ENCODE measurements around the gene LRP1-AS. TPM values are rescaled to one million over a fixed set of nuclear protein-coding genes. Genes with fewer than 3 reads are reported as not detected.

The LRP1-AS gene
- polyA plus RNA-seq, 12 donors = 0.41 to 1.5 (median 0.98) TPM; not detected in 3

DNA sequence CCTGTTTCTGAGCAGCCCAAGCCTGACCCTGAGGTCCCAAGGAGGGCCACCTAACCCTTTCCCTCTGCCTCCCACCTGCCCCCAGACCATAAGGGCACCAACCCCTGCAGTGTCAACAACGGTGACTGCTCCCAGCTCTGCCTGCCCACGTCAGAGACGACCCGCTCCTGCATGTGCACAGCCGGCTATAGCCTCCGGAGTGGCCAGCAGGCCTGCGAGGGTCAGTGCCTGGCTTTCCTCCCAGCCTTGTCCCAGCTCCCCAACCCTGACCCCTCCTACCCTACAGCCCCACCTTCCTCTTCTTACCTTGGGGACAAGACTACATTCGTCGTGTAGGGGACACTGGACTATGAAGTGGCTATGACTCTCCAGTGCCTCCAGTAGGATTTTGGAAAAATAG, 33.7 kb upstream of the LRP1-AS start:
- no peak for DNase-seq

DNA sequence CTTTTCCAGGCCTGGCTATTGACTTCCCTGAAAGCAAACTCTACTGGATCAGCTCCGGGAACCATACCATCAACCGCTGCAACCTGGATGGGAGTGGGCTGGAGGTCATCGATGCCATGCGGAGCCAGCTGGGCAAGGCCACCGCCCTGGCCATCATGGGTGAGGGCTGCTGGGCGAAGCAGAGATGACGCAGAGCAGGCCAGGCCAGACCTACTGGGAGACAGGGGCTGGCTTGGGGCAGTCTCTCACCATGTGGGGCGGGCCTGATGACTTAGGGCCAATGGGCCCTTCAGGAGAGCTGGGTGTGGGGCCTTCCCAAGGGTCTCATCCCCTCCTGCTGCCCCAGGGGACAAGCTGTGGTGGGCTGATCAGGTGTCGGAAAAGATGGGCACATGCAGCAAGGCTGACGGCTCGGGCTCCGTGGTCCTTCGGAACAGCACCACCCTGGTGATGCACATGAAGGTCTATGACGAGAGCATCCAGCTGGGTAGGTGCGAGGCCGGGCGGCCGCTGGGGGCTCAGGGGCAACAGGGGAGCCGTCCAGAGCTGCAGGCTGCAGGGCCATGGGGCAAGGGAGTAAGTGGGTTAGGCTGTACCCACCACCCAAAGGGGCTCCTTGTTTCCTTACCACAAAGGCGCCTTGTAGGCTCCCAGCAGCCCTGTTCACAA, 33.0 kb upstream of the LRP1-AS start:
- DNase-seq = no peak

DNA sequence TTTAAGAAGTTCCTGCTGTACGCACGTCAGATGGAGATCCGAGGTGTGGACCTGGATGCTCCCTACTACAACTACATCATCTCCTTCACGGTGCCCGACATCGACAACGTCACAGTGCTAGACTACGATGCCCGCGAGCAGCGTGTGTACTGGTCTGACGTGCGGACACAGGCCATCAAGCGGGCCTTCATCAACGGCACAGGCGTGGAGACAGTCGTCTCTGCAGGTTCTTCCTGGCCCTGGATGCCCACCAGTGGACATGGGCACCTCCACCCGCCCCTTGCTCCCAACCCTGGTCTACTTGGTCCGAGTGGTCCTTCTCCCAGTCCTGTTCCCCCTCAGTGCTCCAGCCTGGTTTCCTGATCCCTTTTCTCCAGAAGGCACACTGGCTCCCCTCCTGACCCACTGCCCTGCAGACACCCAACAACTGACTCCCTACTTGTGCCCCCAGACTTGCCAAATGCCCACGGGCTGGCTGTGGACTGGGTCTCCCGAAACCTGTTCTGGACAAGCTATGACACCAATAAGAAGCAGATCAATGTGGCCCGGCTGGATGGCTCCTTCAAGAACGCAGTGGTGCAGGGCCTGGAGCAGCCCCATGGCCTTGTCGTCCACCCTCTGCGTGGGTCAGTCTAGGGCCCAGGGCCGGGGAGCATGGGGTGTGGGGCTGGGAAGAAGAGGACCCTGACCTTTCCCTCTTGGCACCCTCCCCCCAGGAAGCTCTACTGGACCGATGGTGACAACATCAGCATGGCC, 32.1 kb upstream of the LRP1-AS start:
- no peak for DNase-seq

DNA sequence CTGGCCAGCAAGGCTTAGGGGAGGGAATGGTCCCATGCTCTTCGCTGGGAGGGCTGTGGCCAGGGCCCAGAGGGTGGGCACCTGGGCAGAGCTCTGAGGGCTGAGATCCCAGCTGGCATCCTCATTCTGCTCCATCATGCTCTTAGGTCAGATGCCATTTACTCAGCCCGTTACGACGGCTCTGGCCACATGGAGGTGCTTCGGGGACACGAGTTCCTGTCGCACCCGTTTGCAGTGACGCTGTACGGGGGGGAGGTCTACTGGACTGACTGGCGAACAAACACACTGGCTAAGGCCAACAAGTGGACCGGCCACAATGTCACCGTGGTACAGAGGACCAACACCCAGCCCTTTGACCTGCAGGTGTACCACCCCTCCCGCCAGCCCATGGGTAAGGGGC, 30.8 kb upstream of the LRP1-AS start:
- no peak for DNase-seq

DNA sequence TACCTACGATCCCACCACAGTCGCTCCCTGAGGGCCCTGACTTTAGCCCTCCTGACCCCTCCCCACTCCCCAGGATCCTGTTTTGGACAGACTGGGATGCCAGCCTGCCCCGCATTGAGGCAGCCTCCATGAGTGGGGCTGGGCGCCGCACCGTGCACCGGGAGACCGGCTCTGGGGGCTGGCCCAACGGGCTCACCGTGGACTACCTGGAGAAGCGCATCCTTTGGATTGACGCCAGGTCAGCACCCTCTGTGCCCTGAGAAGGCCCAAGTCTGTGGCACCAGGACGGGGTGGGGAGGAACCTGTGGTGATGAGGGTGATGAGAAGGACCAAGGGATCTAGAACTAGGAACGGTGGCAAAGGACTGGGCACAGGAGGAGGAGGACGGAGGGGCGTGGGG, 29.9 kb upstream of the LRP1-AS start:
- no peak for DNase-seq

DNA sequence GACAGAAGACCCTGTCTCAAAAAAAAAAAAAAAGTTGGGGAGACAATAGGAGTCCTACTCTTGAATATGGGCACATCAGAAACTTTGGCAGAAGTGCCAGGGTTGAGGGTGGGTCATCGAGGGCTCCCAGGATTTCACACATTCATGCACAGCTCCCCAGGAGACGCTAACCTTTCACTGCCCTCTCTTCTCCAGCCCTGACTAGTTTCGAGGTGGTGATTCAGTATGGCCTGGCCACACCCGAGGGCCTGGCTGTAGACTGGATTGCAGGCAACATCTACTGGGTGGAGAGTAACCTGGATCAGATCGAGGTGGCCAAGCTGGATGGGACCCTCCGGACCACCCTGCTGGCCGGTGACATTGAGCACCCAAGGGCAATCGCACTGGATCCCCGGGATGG, 29.4 kb upstream of the LRP1-AS start:
- no peak for DNase-seq

DNA sequence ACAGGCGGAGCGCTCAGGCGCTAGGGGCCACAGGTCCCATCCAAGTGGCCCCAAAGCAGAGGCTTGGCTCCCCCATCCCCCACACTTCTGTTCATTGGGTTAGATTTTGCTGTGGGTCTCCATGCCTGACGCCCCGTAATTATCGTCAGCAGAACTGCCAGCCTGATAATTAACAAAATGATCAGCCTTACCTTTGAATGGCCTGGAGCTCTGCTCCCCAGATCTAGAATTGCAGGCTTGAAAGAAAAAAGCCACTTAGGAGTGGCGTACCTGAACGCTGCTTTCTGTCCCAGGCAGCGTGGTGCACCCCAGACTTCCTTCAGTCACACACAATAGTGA, 28.7 kb upstream of the LRP1-AS start:
- no peak for DNase-seq

DNA sequence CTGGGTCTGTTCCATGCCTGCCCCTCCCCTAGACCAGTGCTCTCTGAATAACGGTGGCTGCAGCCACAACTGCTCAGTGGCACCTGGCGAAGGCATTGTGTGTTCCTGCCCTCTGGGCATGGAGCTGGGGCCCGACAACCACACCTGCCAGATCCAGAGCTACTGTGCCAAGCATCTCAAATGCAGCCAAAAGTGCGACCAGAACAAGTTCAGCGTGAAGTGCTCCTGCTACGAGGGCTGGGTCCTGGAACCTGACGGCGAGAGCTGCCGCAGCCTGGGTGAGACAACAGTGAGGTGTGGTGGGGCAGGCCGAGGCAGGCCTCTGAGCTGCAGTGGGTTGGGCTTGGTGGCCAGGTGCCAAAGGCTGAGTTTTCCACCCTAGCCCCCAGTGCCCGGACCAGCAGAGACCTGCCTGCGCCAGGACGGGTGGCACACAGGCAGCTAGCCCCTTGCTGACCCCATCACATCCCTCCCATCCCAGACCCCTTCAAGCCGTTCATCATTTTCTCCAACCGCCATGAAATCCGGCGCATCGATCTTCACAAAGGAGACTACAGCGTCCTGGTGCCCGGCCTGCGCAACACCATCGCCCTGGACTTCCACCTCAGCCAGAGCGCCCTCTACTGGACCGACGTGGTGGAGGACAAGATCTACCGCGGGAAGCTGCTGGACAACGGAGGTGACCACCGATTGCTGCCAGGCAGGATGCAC, 28.2 kb upstream of the LRP1-AS start:
- DNase-seq = peak; percentile 73

DNA sequence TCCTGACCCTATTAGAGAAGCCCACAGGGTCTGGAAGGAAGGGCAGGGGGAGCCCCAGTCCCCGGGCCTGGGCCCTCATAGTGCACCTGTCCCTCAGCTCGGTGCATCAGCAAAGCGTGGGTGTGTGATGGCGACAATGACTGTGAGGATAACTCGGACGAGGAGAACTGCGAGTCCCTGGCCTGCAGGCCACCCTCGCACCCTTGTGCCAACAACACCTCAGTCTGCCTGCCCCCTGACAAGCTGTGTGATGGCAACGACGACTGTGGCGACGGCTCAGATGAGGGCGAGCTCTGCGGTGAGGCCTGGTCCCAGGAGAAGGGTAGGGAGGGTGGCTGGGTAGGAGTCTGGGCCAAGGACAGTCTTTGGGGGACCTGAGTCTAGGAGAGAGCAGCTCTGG, 26.3 kb upstream of the LRP1-AS start:
- DNase-seq = no peak

DNA sequence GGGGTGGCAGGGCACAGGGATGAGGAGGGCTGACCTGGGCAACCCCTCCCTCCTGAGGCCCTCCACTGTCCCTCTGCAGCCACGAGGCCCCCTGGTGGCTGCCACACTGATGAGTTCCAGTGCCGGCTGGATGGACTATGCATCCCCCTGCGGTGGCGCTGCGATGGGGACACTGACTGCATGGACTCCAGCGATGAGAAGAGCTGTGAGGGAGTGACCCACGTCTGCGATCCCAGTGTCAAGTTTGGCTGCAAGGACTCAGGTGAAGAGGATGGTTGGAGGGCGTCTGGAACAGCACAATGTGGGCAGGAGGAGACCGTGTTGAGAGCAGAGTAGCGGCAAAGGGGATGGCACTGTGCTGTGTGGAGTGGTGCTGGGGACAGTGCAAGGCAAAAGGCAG, 25.7 kb upstream of the LRP1-AS start:
- no peak for DNase-seq

DNA sequence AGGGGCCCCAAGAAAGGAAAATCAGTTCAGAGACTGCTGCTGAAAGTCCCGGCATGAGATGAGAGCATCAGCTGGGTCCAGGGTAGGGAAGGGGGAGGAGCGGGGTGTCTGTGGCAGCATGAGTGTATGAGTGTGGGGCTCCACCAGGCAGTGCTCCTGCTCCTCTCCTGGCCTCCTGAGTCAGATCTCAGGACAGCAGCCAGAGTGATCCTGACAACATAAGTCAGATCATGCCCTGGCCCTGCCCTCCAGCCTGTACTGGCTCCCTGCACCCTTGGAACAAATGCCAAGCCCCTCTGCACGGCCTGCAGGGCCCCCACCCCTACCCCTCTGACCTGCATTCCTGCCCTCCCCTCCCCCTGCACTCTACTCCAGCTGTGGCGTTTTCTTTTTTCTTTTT, 24.2 kb upstream of the LRP1-AS start:
- no peak for DNase-seq

DNA sequence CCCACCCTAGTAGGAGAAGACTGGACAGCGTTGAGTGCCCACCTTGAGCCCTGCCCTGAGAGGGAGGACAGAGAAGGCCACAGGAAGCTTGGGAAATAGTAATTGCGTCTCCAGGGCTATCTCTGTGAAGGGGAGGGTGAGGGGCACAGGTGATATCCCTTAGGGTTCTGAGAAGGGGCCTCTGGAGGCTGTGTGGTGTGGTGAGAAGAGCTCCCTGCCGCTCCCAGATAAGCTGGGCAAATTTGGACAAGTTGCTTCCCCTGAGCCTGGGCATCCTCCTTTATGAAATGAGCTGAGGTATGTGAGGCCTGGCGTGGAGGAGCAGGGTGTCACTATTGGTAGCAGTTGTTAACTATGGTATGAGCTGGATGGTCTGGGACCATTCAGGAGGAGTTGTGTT, 23.5 kb upstream of the LRP1-AS start:
- no peak for DNase-seq

DNA sequence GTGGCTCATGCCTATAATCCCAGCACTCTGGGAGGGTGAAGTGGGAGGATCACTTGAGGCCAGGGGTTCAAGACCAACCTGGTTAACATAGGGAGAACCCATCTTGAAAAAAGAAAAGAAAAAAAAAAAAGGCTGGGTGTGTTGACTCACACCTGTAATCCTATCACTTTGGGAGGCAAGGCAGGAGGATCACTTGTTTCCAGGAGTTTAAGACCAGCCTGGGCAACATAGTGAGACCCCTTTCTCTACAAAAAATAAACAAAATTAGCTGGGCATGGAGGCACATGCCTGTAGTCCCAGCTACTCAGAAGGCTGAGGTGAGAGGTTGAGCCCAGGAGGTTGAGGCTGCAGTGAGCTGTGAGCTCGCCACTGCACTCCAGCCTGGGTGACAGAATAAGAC, 23.0 kb upstream of the LRP1-AS start:
- no peak for DNase-seq

DNA sequence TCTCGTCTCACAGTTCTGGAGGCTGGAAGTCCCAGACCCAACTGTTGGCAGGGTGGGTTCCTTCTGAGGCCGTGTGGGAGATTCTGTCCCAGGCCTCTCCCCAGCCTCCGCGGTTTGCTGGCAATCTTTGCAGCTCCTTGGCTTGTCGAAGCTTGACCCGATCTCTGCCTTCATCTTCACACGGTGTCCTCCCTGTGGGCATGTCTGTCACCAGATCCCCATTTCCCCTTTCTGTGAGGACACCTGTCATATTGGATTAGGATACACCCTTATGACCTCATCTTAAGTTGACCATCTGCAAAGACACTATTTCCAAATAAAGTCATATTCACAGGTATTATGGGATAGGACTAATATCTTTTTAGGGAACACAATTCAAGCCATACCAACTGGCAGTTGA, 22.6 kb upstream of the LRP1-AS start:
- no peak for DNase-seq

DNA sequence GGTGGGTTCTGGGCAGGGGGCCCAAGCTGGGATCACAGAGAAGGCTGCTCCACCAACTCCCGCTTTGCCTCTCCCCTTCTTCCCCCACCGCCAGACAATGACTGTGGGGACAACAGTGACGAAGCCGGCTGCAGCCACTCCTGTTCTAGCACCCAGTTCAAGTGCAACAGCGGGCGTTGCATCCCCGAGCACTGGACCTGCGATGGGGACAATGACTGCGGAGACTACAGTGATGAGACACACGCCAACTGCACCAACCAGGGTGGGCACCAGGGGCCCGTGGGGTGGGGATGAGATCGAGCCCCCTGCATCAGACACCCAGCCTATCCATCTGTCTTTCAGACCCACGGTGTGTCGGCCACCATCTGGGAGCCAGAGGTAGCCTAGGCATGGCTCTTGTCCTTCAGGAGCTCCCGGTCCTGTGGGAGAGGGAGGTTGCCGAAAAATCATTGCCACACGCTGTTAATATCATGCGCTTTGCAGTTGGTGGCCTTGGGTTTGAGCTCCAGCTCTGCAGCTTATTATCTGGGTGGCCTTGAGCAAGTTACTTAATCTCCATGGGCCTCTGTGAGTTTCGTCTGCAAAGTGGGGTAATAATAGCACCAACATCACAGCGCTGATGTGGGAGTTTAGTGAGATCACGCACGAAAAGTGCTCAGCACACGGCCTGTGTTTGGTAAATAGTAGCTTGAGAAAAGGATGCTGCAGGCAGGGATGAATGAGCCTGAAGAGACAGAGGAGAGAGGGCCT, 21.8 kb upstream of the LRP1-AS start:
- no peak for DNase-seq

DNA sequence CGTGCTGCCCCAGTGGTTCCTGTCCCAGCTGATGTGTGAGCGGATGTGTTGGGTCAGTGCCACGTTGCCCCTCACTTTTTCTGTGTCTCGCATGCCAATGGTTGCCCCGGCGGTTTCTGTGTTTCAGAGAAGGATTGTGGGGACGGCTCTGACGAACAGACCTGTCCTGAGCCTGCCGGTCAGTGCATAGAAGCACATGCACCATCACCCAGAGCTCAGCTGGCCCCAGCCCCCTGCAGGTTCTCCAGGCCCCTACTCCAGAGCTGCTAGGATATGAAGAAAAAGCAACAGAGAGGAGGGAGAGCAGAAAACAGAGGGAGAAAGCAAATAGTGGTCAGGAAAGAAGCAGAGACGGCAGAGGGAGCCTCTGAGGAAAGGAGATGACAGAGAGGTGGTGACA, 20.6 kb upstream of the LRP1-AS start:
- no peak for DNase-seq

DNA sequence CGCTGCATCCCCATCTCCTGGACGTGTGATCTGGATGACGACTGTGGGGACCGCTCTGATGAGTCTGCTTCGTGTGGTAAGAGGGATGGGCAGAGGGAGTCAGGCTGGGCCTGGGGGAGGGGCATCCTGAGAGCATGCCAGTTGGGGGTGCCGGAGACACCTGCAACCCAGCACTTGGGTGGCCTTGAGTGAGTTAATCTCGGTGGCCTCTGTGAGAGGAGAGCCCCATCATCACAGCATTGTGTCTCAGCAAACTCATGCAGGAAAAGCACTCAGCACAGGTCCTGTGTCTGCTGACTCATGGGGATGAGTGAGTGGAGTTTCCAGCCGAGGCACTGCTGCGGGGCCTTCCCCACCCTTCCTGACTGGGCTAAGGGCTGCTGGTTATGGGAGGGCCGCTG, 19.6 kb upstream of the LRP1-AS start:
- DNase-seq = no peak

DNA sequence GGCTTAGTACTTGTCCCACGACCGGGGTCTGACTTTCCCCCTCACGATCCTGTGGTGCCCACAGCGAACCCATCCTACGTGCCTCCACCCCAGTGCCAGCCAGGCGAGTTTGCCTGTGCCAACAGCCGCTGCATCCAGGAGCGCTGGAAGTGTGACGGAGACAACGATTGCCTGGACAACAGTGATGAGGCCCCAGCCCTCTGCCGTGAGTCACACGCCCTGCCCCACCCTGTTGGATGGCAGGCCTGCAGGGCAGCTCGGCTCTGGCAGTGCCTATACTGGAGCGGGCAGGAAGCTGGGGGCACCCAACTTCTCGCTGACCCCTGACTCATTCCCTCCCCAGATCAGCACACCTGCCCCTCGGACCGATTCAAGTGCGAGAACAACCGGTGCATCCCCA, 18.3 kb upstream of the LRP1-AS start:
- DNase-seq = no peak

DNA sequence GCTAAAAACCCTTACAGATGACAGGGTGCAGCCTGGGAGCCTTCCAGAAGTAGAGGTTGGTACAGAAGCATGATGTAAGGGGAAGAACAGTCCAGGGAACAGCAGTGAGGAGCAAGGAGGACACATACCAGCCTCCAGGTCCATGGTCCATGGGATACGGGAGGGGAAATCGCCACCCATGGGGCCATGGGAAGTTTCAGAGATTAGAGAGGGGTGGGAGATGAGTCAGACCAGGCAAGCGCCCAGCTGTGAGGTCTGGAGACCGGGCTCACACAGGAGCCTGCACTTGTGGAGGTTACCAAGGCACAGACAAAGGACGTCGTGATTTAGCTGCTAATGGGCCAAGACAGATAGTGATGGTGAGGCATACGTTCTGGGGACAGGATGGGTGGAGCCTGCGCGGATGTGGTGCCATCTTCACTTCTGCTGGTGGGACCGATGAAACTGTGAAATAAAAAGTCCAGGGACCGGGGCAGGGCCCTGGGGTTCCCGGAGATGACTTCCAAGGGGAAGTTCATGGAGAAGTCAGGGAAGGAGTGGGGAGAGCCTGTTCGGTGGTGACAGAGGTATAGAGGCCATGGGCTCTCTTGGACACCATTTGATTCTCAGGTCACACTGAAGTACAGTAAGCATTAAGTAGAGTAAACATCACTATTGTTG, 17.7 kb upstream of the LRP1-AS start:
- DNase-seq = no peak

DNA sequence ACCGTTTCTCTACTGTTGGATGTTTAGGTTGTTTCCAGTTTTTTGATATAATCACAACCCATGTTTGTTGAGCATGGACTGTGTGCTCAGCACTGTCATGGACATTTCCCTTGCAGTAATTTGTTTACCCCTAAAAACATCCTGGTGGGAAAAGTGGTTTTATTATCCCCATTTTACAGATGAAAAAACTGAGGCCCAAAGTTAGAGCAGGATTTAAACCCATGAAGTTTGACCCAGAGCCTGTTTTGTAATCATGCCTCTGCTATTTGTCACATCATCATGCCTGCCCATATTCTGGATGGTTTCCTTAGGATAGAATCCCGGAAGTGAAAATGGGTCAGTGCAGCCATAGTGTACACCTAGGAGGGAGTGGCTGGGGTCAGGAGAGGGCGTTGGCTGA, 17.0 kb upstream of the LRP1-AS start:
- no peak for DNase-seq

DNA sequence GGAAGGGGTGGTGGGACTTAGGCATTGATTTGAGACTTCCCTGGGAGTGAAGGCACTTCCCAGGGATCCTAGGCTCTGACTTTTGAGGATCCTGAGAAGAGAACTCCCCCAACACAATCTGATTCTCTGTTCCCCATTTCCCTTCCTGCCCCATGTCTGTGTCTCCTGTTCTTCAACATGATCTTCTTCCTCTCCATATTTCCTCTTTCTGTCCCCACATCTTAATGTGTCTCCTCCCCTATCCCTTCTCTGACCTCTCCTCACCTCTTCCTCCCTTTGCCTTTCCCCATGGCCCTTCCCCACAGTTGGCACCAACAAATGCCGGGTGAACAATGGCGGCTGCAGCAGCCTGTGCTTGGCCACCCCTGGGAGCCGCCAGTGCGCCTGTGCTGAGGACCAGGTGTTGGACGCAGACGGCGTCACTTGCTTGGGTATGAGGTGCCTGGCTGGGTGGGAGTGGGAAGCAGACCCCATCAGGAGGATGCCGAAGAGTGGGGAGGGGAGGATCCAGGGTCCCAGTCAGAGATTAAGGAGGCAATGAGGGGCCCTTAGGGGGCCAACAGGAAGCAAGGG, 15.2 kb upstream of the LRP1-AS start:
- DNase-seq = no peak

DNA sequence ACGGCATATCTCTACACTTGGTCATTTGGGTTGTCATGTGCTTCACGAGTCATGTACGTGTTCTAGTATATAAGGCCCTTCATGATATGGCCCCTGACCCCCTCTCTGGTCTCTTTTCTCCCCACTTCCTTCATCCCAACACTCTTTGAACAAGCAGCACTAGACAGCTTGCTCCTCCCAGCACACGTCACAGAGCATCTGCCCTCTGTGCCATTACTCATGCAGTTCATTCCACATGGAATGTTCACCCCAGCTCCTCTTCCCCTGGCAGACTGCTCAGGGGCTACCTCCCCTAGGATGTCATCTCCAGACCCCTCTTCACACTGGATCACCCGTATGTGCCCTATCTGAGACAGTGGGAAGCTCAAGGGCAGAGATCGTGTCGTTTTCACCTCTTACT, 14.1 kb upstream of the LRP1-AS start:
- no peak for DNase-seq
